AG04450 (cell line): ENCODE results near the gene RALGPS1. TPM values are rescaled to one million over a fixed set of nuclear protein-coding genes. Genes with fewer than 3 reads are reported as not detected.

Source experiments
- CTCF ChIA-PET: fragments of 300-600, 350-600 bp; formaldehyde crosslinking; extraction: SDS; loops from one replicate; lab custom pipeline; 2022; ENCODE audit warnings: antibody characterized with exemption, inconsistent platforms; lab: Charles Lee
- POLR2A ChIA-PET: fragments of 350-600 bp; formaldehyde crosslinking; extraction: SDS; loops from one replicate; lab custom pipeline; 2021; ENCODE audit warnings: antibody characterized with exemption, inconsistent platforms; lab: Yijun Ruan, JAX
- DNase-seq: peaks from one replicate; pipeline ENCODE4 v3.0.0-alpha.2; 2011; ENCODE audit warnings: low read depth, low spot score
- H3K27ac ChIP-seq: one replicate; pipeline ENCODE4 v1.5.1; 2012; ENCODE audit warnings: low read depth, low read length, control low read depth
- H3K27me3 ChIP-seq: one replicate; pipeline ENCODE4 v1.6.0; 2012; ENCODE audit warnings: low read length; ENCODE audit not compliant: control insufficient read depth, insufficient read depth
- H3K4me3 ChIP-seq: 2 replicates; pipeline ENCODE4 v1.5.1; 2011; ENCODE audit warnings: mild to moderate bottlenecking, low read depth, low read length, control low read depth
- H3K9me3 ChIP-seq: 2 replicates; pipeline ENCODE4 v1.5.1; 2012; ENCODE audit warnings: low read length; ENCODE audit not compliant: control insufficient read depth, insufficient read depth
- polyA plus RNA-seq: library from polyadenylated mRNA; depleted of rRNA; stranded (reverse); fragments of >200 nt; gene quantifications from 2 replicates; pipeline ENCODE4 v1.2.3, GENCODE V29; 2011
- TF ChIP-seq, protein P1 (sequence below): IDR thresholded peaks from 2 replicates; pipeline ENCODE4 v1.5.1; 2011; ENCODE audit warnings: low read depth, low read length, control low read depth, inconsistent platforms

The RALGPS1 gene
- polyA plus RNA-seq, 1 experiment = 4.6 TPM

DNA sequence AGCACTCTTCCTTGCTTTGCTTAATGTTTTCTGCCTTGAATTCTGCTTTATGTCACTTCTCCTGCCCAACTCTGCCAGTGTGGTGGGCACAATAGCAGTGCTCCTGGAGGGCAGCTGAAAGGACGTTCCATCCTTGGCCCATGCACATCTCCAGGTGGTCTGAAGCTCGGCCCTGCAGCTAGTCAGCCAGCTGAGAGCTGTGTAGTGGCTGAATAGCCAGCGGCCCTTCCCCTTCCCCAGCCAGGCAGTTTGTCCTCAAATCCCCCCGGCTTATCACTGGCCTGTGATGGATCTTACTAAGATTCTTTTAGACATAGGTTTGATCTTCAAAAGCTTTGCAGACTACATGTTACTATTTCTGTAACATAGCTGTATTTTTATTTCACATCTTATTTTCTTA is 250.5 kb downstream of the RALGPS1 start:
- Histone ChIP-seq H3K27me3 (no peaks in the 10 kb centered on the region), H3K4me3 (no peak overlapping the region), H3K9me3 (no peaks in the 10 kb centered on the region), H3K27ac (no peak overlapping the region)
- DNase-seq = no peak
- ChIA-PET CTCF (interaction anchor here (1.1 kb wide), 1 partner anchor 34 kb away, joined by 3 read pairs; no protein-coding TSS in a partner anchor), POLR2A (no interaction called here)
- TF ChIP-seq, protein P1, sequence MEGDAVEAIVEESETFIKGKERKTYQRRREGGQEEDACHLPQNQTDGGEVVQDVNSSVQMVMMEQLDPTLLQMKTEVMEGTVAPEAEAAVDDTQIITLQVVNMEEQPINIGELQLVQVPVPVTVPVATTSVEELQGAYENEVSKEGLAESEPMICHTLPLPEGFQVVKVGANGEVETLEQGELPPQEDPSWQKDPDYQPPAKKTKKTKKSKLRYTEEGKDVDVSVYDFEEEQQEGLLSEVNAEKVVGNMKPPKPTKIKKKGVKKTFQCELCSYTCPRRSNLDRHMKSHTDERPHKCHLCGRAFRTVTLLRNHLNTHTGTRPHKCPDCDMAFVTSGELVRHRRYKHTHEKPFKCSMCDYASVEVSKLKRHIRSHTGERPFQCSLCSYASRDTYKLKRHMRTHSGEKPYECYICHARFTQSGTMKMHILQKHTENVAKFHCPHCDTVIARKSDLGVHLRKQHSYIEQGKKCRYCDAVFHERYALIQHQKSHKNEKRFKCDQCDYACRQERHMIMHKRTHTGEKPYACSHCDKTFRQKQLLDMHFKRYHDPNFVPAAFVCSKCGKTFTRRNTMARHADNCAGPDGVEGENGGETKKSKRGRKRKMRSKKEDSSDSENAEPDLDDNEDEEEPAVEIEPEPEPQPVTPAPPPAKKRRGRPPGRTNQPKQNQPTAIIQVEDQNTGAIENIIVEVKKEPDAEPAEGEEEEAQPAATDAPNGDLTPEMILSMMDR = no peak

- Histone ChIP-seq H3K27me3 (no peaks in the 10 kb centered on the region), H3K4me3 (no peak overlapping the region), H3K27ac (no peak overlapping the region), H3K9me3 (no peaks in the 10 kb centered on the region)
- no peak for DNase-seq
- TF ChIP-seq, protein P1 = no peak
- ChIA-PET CTCF (interaction anchor here (0.5 to 1.1 kb wide), 2 partner anchors 33 to 255 kb away, joined by 3 read pairs; no protein-coding TSS in a partner anchor), POLR2A (interaction anchor here (0.7 to 1.5 kb wide), 2 partner anchors 32 to 43 kb away, joined by 3 to 6 read pairs; no protein-coding TSS in a partner anchor)
These were observed 251.5 kb downstream of the RALGPS1 start for GRCh38 chr9:127166111-127166510.

DNA sequence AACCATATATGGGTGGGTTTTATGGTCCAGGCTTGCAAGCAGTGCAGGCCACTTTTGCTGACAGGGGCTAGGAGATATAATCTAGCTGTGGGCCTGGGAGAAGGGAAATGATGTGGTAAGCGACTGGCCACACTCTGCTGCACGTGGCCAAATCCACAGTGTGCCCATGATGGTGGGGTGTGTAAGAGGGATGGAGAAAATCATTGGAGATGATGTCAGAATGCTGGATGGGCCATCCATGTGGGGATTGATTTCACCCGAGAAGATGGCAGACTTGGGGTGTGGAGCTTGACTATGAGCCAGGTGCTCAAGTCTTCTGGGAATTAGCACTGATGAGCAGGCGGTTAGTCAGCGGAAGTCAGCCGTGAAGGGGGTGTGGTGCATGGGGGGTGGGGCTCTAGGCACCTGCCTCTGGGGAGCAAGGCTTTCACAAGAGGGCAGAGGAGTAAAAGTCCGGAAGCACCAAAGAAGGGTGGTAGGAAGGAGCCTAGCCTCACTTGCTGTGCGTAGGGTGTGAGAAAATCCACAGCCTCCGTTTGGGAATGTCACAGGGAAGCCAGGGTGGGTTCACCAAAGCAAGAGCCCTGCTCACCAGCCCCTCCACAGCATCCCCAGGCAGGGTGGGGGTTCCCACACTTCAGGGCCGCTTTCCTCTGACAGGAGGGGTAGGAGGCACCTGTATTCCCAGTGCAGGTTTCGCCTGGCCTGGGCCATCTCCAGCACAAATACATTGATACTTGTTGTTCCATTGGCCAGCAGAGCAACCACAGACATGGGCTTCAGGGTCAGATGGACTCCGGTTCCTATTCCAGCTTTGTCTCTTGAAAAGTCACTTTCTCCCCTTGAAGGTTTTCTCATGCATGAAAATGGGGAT is 252.3 kb downstream of the RALGPS1 start:
- Histone ChIP-seq H3K9me3 (no peaks in the 10 kb centered on the region), H3K4me3 (no peak overlapping the region), H3K27me3 (no peaks in the 10 kb centered on the region), H3K27ac (no peak overlapping the region)
- TF ChIP-seq, protein P1 = no peak
- ChIA-PET POLR2A (interaction anchor here (0.7 to 1.5 kb wide), 2 partner anchors 33 to 44 kb away, joined by 3 to 6 read pairs; no protein-coding TSS in a partner anchor), CTCF (no interaction called here)
- no peak for DNase-seq

- no peak overlapping the region for H3K27ac ChIP-seq
- ChIA-PET CTCF (interaction anchor here (1.7 kb wide), 1 partner anchor 8 kb away, joined by 3 read pairs; no protein-coding TSS in a partner anchor), POLR2A (interaction anchor here (1.2 kb wide), 1 partner anchor 46 kb away, joined by 3 read pairs; no protein-coding TSS in a partner anchor)
- H3K9me3 ChIP-seq = no peaks in the 10 kb centered on the region
- no peaks in the 10 kb centered on the region for H3K27me3 ChIP-seq
- TF ChIP-seq, protein P1 = no peak
- DNase-seq = no peak
- no peak overlapping the region for H3K4me3 ChIP-seq
These were observed 253.2 kb downstream of the RALGPS1 start for GRCh38 chr9:127167560-127168326.
